Upper lobe of right lung (tissue), 1 donor: ENCODE data around the gene PACSIN1. TPM values are rescaled to one million over a fixed set of nuclear protein-coding genes. Genes with fewer than 3 reads are reported as not detected.

Source experiments
- ATAC-seq: fragments of 200-7000 bp; cut with Tn5 transposase; one replicate; pipeline ENCODE4 v1.9.1; 2020; ENCODE audit warnings: mild to moderate bottlenecking, moderate library complexity
- DNase-seq: peaks from one replicate; pipeline ENCODE4 v3.0.0-alpha.2; 2020
- H3K27ac ChIP-seq: fragments of 200-600 bp; one replicate; pipeline ENCODE4 v1.8.0; 2022
- H3K27me3 ChIP-seq: fragments of 200-600 bp; one replicate; pipeline ENCODE4 v1.8.0; 2022; ENCODE audit warnings: mild to moderate bottlenecking
- H3K36me3 ChIP-seq: fragments of 200-600 bp; one replicate; pipeline ENCODE4 v1.8.0; 2022
- H3K4me1 ChIP-seq: fragments of 200-600 bp; one replicate; pipeline ENCODE4 v1.8.0; 2022
- H3K4me3 ChIP-seq: fragments of 200-600 bp; one replicate; pipeline ENCODE4 v1.8.0; 2022; ENCODE audit warnings: mild to moderate bottlenecking
- H3K9me3 ChIP-seq: fragments of 200-600 bp; one replicate; pipeline ENCODE4 v1.8.0; 2022
- intact Hi-C: fragments of 100-400 bp; cut with DNase I; formaldehyde crosslinking; loops from one replicate; pipeline ENCODE4 v1.11.0; 2022
- total RNA-seq: library from RNA; stranded (reverse); fragmentation: NEBNext Ultra II Directional; extraction: Animal tissue kit (Norgen Biotek cat#: 25700); gene quantifications from one replicate; pipeline ENCODE4 v1.2.1, GENCODE V29; 2021
- TF ChIP-seq, protein P1 (sequence below): fragments of 200-600 bp; IDR thresholded peaks from one replicate; pipeline ENCODE4 v1.8.0; 2022; ENCODE audit warnings: antibody characterized with exemption
- donor health status: DM: no; HTN: yes; CAD: no; lungs with severe emphysema.

Gene PACSIN1
- total RNA-seq, 1 donor from 2014 or later = not detected

GRCh38 chr6:34489207-34489805 lies 23.4 kb downstream of the PACSIN1 start:
- Histone ChIP-seq H3K36me3 (no peaks in the 10 kb centered on the region), H3K4me3 (no peak overlapping the region), H3K4me1 (no peaks in the 10 kb centered on the region), H3K27ac (no peak overlapping the region), H3K9me3 (no peaks in the 10 kb centered on the region), H3K27me3 (no peaks in the 10 kb centered on the region)
- peak; percentile 35 for DNase-seq
- no peak for ATAC-seq
- TF ChIP-seq, protein P1, sequence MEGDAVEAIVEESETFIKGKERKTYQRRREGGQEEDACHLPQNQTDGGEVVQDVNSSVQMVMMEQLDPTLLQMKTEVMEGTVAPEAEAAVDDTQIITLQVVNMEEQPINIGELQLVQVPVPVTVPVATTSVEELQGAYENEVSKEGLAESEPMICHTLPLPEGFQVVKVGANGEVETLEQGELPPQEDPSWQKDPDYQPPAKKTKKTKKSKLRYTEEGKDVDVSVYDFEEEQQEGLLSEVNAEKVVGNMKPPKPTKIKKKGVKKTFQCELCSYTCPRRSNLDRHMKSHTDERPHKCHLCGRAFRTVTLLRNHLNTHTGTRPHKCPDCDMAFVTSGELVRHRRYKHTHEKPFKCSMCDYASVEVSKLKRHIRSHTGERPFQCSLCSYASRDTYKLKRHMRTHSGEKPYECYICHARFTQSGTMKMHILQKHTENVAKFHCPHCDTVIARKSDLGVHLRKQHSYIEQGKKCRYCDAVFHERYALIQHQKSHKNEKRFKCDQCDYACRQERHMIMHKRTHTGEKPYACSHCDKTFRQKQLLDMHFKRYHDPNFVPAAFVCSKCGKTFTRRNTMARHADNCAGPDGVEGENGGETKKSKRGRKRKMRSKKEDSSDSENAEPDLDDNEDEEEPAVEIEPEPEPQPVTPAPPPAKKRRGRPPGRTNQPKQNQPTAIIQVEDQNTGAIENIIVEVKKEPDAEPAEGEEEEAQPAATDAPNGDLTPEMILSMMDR = no peak
- intact Hi-C loops = no loop called here

- ATAC-seq (no peak), DNase-seq (peak; percentile 55)
- no peaks in the 10 kb centered on the region for H3K27me3 ChIP-seq
- intact Hi-C loops = no loop called here
- H3K36me3 ChIP-seq = no peaks in the 10 kb centered on the region
- no peaks in the 10 kb centered on the region for H3K4me1 ChIP-seq
- TF ChIP-seq, protein P1 = no peak
- H3K9me3 ChIP-seq = no peaks in the 10 kb centered on the region
- H3K27ac ChIP-seq = no peak overlapping the region
- H3K4me3 ChIP-seq = no peak overlapping the region
Observed at GRCh38 chr6:34490390-34491090, 24.7 kb downstream of the PACSIN1 start.

GRCh38 chr6:34491091-34491430 lies 25.2 kb downstream of the PACSIN1 start:
- Histone ChIP-seq H3K27ac (no peak overlapping the region), H3K4me1 (no peaks in the 10 kb centered on the region), H3K9me3 (no peaks in the 10 kb centered on the region), H3K27me3 (no peaks in the 10 kb centered on the region), H3K4me3 (no peak overlapping the region), H3K36me3 (no peaks in the 10 kb centered on the region)
- peak; percentile 27 for DNase-seq
- TF ChIP-seq, protein P1 = no peak
- intact Hi-C loops = no loop called here
- ATAC-seq = no peak

DNA sequence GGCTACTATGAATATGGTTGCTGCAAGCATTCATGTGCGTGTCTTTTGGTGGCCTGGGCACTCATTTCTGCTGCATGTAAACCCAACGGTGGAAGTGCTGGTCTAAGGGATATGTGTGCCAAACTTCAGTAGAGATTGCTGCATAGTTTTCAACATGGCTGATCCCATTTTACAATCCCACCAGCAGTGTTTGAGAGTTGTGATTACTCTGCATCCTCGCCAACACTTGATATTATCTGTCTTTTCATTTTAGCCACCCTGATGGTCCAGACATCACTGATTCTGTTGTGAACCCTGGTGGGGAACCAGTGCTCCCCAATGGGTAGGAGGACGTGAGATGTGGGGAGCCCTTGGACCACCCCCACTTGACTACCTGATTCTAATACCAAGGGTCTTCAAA lies 27.5 kb downstream of the PACSIN1 start:
- DNase-seq (no peak), ATAC-seq (no peak)
- no peak overlapping the region for H3K27ac ChIP-seq
- TF ChIP-seq, protein P1 = no peak
- no peaks in the 10 kb centered on the region for H3K36me3 ChIP-seq
- intact Hi-C loops = no loop called here
- no peaks in the 10 kb centered on the region for H3K9me3 ChIP-seq
- H3K4me3 ChIP-seq = no peak overlapping the region
- H3K4me1 ChIP-seq = no peaks in the 10 kb centered on the region
- H3K27me3 ChIP-seq = no peaks in the 10 kb centered on the region

GRCh38 chr6:34494973-34495372 lies 29.1 kb downstream of the PACSIN1 start:
- Histone ChIP-seq H3K27ac (no peak overlapping the region), H3K36me3 (no peaks in the 10 kb centered on the region), H3K4me3 (no peak overlapping the region), H3K27me3 (no peaks in the 10 kb centered on the region), H3K4me1 (no peaks in the 10 kb centered on the region), H3K9me3 (no peaks in the 10 kb centered on the region)
- DNase-seq (no peak), ATAC-seq (no peak)
- intact Hi-C loops = no loop called here
- TF ChIP-seq, protein P1 = no peak
